ENCODE results near the gene REXO5. TPM values are rescaled to one million over a fixed set of nuclear protein-coding genes. Genes with fewer than 3 reads are reported as not detected.

REXO5 gene
- total RNA-seq, 1 donor from 2014 or later = 0.44 TPM

DNA sequence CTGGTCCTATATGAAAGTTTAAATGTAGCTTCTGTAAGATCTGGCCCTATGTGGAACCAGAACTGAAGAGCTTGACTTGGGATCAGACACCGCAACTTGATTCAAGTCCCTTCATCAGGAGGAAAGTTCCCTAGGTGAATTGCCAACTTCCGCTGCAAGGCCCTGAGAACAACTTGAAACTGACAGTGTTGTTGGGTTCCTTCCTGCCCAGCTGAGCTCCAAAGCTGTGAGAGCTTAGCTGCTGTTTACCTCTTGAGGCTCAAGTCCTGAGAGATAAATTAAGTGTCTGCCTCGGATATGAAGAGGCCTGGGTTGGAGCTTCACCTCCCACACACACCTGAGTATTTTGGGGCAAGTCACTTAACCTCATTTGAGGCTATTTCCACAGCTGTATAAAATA, 44.7 kb downstream of the REXO5 start:
- no peak for TF ChIP-seq CTCF (IDR thresholded peaks at IDR 0.05)
- Mint-ChIP-seq H3K27ac (no peak overlapping the region), H3K36me3 (ENCODE audit: low read depth) (peaks cover 7% of the 10 kb centered on the region), H3K27me3 (no peaks in the 10 kb centered on the region), H3K9me3 (no peaks in the 10 kb centered on the region), H3K4me3 (no peak overlapping the region), H3K4me1 (peaks cover 5% of the 10 kb centered on the region)
- POLR2A ChIA-PET = interaction anchor here (0.5 kb wide), 1 partner anchor 91 kb away, joined by 9 read pairs; no protein-coding TSS in a partner anchor
- CTCF ChIA-PET = interaction anchor here (0.6 to 3.9 kb wide), 14 partner anchors 24 to 1543 kb away, joined by 3 to 34 read pairs (median 4); partner anchors contain the start of genes ERI2 and REXO5
- no peak for ATAC-seq (ENCODE audit: low read depth)
- DNase-seq = no peak
- intact Hi-C loops (cut with micrococcal nuclease) = loop anchor here (1.0 to 10.0 kb wide), 8 partner anchors 54 to 703 kb away; partner anchors contain the start of genes CRYM, DCUN1D3 and LYRM1

DNA sequence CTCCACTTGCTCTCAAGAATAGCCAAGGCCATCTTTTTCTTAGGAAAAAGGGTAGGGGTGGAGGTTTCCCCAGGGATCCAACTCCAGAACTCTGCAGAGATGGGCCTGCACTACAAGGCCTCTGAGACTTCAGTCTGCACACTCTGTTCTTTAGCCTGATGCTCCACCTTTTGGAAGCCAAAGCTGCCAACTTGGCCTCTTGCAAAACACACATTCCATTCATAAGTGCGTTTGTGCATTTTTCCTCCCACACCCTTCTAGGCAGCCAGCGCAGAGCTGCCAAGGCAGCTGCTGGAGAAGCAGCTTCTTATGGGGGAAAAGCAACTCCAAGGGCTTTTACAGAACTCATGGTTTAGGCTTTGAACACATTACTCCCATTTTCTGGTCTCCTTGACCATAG, 45.3 kb downstream of the REXO5 start:
- no peak for TF ChIP-seq CTCF (IDR thresholded peaks at IDR 0.05)
- no peak for DNase-seq
- intact Hi-C loops (cut with micrococcal nuclease) = loop anchor here (10.0 kb wide), 1 partner anchor 53 kb away; the partner anchor contains the start of genes DCUN1D3 and LYRM1
- Mint-ChIP-seq H3K27me3 (no peaks in the 10 kb centered on the region), H3K36me3 (ENCODE audit: low read depth) (peaks cover 7% of the 10 kb centered on the region), H3K27ac (no peak overlapping the region), H3K9me3 (no peaks in the 10 kb centered on the region), H3K4me3 (no peak overlapping the region), H3K4me1 (peaks cover 5% of the 10 kb centered on the region)
- ChIA-PET POLR2A (interaction anchor here (0.5 kb wide), 1 partner anchor 90 kb away, joined by 9 read pairs; no protein-coding TSS in a partner anchor), CTCF (interaction anchor here (1.4 to 3.9 kb wide), 4 partner anchors 210 to 709 kb away, joined by 3 to 34 read pairs (median 6); no protein-coding TSS in a partner anchor)
- no peak for ATAC-seq (ENCODE audit: low read depth)

DNA sequence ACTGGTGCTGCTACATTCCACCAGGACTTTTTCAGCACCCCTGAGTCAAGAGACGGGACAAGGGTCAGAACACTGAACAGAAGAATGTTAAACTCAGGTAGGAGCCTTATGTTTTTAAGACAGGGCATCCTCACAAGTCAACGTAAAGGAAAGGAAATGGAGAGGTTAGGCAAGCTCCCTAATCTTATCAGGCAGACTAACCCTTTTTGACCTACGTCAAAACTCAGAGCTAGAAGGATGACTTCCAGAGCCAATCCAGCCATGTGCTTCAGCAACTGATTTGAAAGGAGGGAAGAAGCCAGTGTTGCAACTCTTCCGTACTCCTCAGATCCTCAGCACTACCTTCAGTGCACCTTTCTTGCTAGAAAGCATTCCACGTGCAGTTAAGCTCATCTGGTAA, 46.8 kb downstream of the REXO5 start:
- intact Hi-C loops (cut with micrococcal nuclease) = loop anchor here (10.0 kb wide), 1 partner anchor 52 kb away; the partner anchor contains the start of genes DCUN1D3 and LYRM1
- H3K4me3 Mint-ChIP-seq = no peak overlapping the region
- CTCF ChIA-PET = interaction anchor here (1.3 to 1.6 kb wide), 3 partner anchors 228 to 249 kb away, joined by 3 to 6 read pairs (median 4); no protein-coding TSS in a partner anchor
- H3K36me3 Mint-ChIP-seq (ENCODE audit: low read depth) = peaks cover 11% of the 10 kb centered on the region
- no peaks in the 10 kb centered on the region for H3K27me3 Mint-ChIP-seq
- DNase-seq = no peak
- POLR2A ChIA-PET = no interaction called here
- no peak for ATAC-seq (ENCODE audit: low read depth)
- peaks cover 5% of the 10 kb centered on the region for H3K4me1 Mint-ChIP-seq
- no peak overlapping the region for H3K27ac Mint-ChIP-seq
- no peaks in the 10 kb centered on the region for H3K9me3 Mint-ChIP-seq
- no peak for TF ChIP-seq CTCF (IDR thresholded peaks at IDR 0.05)

DNA sequence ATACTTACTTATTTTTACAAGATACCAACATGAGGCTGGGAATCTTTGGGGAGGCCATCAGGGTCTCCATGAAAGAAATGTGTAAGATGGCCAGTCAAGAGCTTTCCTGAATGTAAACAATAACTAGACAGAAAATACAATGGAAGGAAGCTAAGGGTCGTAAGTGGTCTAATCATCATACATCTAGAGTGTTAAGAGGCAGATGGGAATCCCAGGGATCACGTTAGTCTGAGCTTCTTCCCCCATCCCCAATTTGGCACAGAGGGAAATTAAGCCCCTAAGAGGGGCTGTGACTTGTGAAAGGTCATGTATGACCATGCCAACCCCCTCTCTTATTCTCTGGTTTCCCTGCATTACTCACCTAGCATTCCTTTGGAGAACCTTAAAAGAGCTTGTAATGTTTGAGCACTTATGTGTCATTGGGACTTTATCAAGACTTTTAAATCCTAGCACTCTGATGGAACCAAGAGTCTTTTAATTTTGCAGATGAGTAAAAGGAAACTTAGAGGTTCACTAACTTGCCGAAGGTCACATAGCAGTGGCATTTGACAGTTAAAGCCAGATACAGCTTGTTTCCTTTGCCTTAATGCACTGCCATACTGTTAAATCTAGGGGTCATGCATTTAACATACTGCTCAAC, 47.8 kb downstream of the REXO5 start:
- POLR2A ChIA-PET = no interaction called here
- Mint-ChIP-seq H3K4me1 (peaks cover 5% of the 10 kb centered on the region), H3K9me3 (no peaks in the 10 kb centered on the region), H3K27me3 (no peaks in the 10 kb centered on the region), H3K36me3 (ENCODE audit: low read depth) (peaks cover 13% of the 10 kb centered on the region), H3K27ac (no peak overlapping the region), H3K4me3 (no peak overlapping the region)
- CTCF ChIA-PET = interaction anchor here (1.3 to 1.6 kb wide), 3 partner anchors 230 to 248 kb away, joined by 3 to 4 read pairs (median 3); no protein-coding TSS in a partner anchor
- ATAC-seq (ENCODE audit: low read depth) (no peak), DNase-seq (no peak)
- no peak for TF ChIP-seq CTCF (IDR thresholded peaks at IDR 0.05)
- intact Hi-C loops (cut with micrococcal nuclease) = loop anchor here (10.0 kb wide), 1 partner anchor 51 kb away; the partner anchor contains the start of genes DCUN1D3 and LYRM1

- H3K4me3 Mint-ChIP-seq = no peak overlapping the region
- TF ChIP-seq CTCF (IDR thresholded peaks at IDR 0.05) = no peak
- ATAC-seq (ENCODE audit: low read depth) (no peak), DNase-seq (no peak)
- POLR2A ChIA-PET = no interaction called here
- H3K27me3 Mint-ChIP-seq = no peaks in the 10 kb centered on the region
- H3K9me3 Mint-ChIP-seq = no peaks in the 10 kb centered on the region
- H3K4me1 Mint-ChIP-seq = peaks cover 4% of the 10 kb centered on the region
- H3K36me3 Mint-ChIP-seq (ENCODE audit: low read depth) = peaks cover 20% of the 10 kb centered on the region
- H3K27ac Mint-ChIP-seq = no peak overlapping the region
- CTCF ChIA-PET = interaction anchor here (1.5 kb wide), 1 partner anchor 229 kb away, joined by 3 read pairs; no protein-coding TSS in a partner anchor
- intact Hi-C loops (cut with micrococcal nuclease) = loop anchor here (10.0 kb wide), 1 partner anchor 50 kb away; the partner anchor contains the start of genes DCUN1D3 and LYRM1
These were observed 48.6 kb downstream of the REXO5 start for GRCh38 chr16:20854963-20855362.

Data from activated B cell treated with CpG ODN at 0.5 μM for 24 hours (primary cell).